ENCODE measurements around the gene MAGEA9.
"Not testable (repeated sequence)": the region's sequence is repeated elsewhere in the genome, so short reads cannot be mapped to it uniquely, and the experiment has no call there.

DNA sequence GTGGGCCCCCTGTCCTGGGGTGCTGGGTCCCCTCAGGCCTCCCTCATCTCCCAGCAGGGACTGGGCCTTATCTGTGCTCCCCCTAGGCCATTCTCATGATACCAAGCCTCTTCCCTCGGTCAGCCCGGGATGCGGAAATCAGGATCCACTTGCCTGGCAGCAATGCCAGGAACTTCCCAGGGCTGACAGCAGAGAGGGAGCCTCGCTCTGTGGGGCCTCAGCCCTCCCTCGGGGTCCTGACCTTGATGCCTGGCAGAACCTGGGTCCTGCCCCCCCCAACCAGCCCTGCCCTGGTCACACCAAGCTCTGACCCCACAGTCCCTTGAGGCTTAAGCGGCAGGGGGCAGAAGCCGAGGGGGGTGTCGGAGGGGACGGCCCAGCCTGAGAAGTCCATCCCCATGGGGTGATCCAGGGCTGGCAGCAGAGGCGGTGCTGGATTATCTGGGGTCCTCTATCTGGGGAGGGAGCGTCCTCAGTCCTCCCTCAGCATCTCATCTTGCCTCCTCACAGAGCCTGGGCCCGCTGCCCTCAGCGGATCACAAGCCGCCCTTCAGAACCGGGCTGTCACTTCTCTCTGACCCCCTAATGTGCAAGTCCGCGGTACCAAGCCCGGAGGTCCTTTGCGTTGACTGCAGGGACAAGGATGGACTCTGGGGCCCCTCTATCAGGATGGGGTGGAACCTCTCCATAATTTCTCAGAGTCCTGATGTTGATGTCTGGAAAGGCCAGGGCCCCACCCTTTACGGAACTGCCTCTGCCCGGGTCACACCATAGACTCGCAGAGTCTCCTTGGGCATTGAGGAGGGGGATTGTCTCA, 19.7 kb upstream of the MAGEA9 start:
- TF ChIP-seq, protein P1, sequence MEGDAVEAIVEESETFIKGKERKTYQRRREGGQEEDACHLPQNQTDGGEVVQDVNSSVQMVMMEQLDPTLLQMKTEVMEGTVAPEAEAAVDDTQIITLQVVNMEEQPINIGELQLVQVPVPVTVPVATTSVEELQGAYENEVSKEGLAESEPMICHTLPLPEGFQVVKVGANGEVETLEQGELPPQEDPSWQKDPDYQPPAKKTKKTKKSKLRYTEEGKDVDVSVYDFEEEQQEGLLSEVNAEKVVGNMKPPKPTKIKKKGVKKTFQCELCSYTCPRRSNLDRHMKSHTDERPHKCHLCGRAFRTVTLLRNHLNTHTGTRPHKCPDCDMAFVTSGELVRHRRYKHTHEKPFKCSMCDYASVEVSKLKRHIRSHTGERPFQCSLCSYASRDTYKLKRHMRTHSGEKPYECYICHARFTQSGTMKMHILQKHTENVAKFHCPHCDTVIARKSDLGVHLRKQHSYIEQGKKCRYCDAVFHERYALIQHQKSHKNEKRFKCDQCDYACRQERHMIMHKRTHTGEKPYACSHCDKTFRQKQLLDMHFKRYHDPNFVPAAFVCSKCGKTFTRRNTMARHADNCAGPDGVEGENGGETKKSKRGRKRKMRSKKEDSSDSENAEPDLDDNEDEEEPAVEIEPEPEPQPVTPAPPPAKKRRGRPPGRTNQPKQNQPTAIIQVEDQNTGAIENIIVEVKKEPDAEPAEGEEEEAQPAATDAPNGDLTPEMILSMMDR (conservative IDR thresholded peaks at IDR 0.05) = not testable (repeated sequence)
- TF ChIP-seq ZFX (IDR thresholded peaks at IDR 0.05) = not testable (repeated sequence)

All from C4-2B (cell line).